Superior temporal gyrus (tissue), 1 donor: Measurements from ENCODE around the gene ZNF616.

Experiments
- DNase-seq: peaks from one replicate; pipeline ENCODE4 v3.0.0-alpha.2; 2016; ENCODE audit errors: extremely low spot score

ZNF616 gene

DNA sequence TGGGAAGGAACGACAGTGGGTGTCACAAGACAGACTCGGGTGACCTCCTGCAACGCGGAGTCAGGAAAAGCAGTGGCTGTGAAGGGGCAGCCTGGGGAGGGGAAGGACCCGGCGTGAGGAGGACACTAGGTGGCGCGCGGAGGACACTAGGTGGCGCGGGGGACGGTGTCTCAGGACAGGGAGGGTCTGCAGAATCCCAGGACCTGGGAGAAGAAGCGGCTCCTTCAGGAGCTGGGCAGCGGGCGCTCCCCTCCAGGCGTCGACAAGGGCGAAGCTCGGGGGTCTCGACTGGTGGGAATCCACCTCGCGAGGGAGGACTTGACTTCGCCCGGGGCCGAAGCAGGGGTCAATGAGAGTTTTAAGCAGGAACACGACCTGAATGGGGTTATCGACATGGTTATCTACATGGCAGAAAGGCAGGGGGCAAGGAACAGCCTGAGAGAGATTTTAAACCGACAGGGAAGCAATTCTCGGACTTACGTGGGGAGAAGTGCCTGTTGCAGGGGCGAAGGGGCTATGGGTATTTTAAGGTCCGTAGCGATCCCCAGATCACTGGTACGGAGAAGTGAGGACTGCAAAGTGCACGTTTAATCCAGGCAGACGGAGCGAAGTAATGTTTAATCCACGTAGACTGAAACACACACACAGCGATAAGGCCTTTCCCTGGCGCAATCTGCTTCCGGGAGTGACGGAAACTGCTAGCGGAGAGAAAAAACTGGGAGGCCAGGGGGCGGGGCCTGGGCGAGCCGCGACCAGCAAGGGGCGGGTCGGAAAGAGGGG is at the start of gene ZNF616:
TSS of gene ZNF616 (minus strand) at position 687 of the 780 bp plus-strand sequence. CDS start 9,426 bp downstream, outside the sequence.
- DNase-seq: peak; percentile 95

GRCh38 chr19:52188822-52189734 is 49.3 kb upstream of the ZNF616 start:
- DNase-seq: peak; percentile 59

GRCh38 chr19:52187407-52187806 is 47.7 kb upstream of the ZNF616 start:
- no peak for DNase-seq

DNA sequence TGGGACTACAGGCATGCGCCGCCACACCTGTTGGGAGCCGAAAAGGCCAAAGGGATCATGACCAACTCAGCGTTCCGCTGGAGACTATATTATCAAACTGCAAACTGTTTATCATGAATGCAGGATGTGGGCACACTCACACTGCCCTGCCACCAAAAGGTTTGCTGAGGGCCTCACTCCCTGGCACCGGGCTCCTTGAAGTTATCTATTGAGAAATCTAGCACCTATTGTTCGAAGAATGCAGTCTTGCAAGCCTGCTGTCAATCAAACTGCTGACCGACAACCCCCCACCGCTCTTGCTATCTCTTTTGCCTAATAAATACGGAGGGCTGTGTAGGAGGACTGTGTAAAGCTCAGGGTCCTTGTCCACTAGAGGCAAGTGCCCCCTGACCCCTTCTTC is 36.8 kb upstream of the ZNF616 start:
- no peak for DNase-seq

- no peak for DNase-seq
Observed at GRCh38 chr19:52172347-52172746, 32.6 kb upstream of the ZNF616 start.

- peak; percentile 76 for DNase-seq
Observed at GRCh38 chr19:52171321-52172169, 31.8 kb upstream of the ZNF616 start, which contains the start of gene ZNF836. Gene ZNF836 (minus strand): TSS chr19:52171621. CDS start chr19:52168072, 3,549 bp downstream.

- DNase-seq: peak; percentile 6
Observed at GRCh38 chr19:52170863-52171320, 31.2 kb upstream of the ZNF616 start.

- DNase-seq: no peak
Observed at GRCh38 chr19:52170304-52170703, 30.6 kb upstream of the ZNF616 start.

DNA sequence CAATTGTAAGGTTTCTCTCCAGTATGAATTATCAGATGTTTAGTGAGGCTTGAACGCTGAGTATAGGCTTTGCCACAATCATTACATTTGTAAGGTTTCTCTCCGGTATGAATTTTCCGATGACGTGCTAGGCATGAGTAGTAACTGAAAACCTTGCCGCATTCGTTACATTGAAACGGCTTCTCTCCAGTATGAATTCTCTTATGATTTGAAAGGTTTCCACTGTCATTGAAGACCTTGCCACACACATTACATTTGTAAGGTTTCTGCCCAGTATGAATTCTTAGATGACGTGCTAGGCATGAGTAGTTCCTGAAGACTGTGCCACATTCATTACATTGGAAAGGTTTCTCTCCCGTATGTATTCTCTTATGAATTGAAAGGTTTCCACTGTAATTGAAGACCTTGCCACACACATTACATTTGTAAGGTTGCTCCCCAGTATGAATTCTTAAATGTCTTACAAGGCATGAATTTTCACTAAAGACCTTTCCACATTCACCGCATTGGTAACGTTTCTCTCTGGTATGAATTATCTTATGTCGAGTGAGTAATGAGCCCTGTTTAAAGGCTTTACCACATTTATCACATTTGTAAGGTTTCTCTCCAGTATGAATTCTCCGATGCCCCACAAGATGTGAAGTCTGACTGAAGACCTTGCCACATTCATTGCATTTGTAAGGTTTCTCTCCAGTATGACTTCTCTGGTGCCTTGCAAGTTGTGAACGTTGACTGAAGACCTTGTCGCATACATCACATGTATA is 16.0 kb upstream of the ZNF616 start:
- no peak for DNase-seq

DNA sequence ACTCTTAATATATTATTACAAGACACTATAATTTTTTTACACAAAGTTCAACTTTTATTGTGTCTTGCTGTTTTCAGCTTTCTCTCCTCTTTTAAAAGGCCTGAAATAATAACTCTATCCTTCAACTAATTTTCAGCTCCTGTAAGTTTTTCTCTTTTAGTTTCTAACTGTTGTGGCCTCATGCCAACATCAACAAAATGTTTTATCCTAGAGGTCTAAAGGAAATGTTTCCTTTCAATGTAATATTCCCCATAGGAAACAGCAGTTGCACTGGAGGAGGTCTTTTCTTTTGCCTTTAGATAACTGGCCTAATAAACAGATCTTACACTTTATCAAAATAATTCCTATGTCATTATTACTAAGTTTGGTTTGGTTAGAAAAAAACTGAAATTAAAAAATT is 8.5 kb upstream of the ZNF616 start:
- no peak for DNase-seq

DNA sequence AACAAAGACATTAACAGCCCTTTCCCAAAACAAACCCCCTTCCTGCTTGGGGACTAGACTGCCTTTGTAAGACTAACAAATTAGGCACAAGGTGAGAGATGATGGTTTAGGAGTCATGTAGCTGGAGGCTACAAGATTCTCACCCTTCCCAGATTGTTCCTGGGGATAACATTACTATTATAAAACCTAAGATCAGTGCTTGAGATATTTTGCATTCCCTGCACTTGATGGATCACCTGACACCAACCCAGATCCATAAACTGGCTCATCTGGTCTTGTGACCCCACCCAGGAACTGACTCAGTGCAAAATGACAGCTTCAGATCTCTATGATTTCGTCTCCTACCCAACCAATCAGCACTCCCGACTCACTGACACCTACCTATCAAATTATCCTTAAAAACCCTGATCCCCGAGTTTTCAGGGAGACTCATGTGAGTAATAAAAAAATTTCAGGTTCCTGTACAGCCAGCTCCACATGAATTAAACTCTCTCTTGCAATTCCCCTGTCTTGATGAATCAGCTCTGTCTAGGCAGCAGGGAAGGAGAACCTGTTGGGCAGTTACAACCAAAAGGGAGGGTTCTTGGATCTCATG is 2.4 kb upstream of the ZNF616 start:
- DNase-seq: no peak

DNA sequence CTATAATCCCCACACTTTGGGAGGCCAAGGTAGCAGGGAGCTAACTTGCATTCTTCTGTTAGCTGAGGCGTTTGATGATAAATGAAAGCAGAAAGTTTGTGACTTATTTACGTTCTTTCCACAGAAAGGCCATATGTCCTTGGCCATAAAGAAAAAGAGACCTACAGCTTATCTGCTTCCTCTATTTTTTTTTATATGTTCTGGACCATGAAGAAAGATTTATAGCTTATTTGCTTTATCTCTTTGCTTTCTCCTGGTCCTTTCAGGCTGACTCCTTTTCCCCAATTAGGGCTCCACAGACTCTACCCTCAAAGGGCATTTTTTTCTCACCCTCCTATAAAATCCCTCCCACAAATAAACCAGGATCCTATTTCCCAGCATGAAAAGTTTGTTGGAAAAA is 1.5 kb upstream of the ZNF616 start:
- no peak for DNase-seq

DNA sequence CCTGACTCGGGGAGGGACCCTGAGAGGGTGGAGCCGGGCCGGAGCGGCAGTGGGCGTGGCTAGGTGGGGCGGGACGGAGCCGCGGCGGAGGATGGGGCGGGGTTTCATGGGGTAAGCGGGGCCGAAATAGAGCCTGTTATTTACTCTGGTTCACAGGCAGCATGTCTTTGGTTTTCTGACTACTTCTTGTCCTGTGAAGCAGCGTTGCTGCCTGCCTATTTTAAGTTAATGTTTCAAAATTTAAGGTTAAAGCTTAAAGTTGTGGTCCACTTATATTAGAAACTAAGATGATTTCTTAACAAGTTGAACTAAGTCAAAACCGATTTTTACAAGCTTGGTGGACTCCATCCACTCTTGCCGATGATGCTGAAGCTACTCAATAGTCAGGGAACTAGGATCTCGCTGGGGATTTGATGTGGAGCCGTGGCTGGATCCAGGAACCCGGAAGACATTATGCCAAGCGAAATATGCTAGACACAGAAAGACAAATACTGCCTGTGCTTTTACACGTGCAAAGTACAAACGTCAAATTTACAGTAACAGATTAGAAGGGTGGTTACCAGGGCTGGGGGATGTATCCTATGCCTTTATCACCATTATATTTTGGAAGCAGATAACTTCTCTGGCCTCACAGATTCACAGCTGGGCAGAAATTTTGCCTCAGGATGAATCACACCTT is 433 bp upstream of the ZNF616 start:
- no peak for DNase-seq

DNA sequence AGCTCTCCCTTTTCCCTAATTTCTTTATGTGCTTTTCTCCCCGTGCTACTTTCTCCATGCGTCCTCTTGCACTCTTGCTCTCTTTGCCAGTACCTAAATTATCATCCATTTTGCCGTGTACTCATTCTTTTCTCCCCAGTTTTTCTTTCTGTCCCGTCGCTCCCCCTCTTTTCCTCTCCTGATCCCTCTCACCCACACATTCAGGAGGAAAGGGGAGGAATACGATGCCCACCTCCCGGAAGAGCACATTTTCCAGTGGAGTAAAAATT is 821 bp downstream of the ZNF616 start:
- DNase-seq: no peak

GRCh38 chr19:52138278-52138982 is 1.3 kb downstream of the ZNF616 start:
- no peak for DNase-seq

GRCh38 chr19:52120286-52120685 is 19.5 kb downstream of the ZNF616 start:
- no peak for DNase-seq

DNA sequence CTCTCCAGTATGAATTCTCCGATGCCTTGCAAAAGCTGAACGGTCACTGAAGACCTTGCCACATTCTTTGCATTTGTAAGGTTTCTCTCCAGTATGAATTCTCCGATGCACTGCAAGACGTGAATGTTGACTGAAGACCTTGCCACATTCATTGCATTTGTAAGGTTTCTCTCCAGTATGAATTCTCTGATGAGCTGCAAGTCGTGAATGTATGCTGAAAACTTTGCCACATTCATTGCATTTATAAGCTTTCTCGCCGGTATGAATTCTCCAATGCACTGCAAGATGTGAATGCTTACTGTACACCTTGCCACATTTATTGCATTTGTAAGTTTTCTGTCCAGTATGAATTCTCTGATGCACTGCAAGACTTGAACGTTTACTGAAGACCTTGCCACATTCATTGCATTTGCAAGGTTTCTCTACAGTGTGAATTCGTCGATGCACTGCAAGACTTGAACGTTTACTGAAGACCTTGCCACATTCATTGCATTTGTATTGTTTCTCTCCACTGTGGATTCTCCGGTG is 24.1 kb downstream of the ZNF616 start:
- DNase-seq: no peak

DNA sequence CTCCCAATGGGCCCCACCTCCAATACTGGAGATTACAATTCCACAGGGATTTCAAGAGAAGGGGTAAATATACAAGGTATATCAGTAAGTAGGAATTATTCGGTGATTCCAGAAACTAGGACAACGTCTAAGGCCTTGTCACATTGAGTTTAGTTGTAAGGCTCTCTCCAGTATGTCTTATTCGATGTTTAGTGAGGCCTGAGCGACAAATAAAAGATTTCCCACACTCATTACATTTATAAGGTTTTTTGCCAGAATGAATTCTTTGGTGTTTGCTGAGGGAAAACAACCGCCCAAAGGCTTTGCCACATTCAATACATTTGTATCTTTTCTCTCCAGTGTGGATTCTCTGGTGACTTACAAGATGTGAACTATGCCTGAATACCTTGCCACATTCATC is 25.0 kb downstream of the ZNF616 start:
- no peak for DNase-seq

DNA sequence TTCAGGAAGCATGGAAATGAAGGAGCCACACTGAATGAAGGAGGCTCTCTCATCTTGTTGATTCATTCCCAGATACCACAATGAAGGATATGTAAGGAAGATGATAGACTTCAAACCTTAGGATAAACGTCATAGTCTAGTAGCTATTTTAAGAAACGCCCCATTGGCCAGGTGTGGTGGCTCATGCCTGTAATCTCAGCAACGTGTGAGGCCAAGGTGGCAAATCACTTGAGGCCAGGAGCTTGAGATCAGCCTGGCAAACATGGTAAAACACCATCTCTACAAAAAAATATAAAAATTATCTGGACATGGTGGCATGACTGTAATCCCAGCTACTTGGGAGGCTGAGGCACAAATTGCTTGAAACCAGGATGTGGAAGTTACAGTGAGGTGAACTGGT is 27.1 kb downstream of the ZNF616 start:
- no peak for DNase-seq
